ENCODE results near the gene COX8C. TPM values are rescaled to one million over a fixed set of nuclear protein-coding genes. Genes with fewer than 3 reads are reported as not detected.
A peak's percentile ranks its signal among the peaks of the same experiment; 100 is the strongest.

Gene COX8C
- polyA plus RNA-seq, 1 donor from 2014 or later, result not detected

DNA sequence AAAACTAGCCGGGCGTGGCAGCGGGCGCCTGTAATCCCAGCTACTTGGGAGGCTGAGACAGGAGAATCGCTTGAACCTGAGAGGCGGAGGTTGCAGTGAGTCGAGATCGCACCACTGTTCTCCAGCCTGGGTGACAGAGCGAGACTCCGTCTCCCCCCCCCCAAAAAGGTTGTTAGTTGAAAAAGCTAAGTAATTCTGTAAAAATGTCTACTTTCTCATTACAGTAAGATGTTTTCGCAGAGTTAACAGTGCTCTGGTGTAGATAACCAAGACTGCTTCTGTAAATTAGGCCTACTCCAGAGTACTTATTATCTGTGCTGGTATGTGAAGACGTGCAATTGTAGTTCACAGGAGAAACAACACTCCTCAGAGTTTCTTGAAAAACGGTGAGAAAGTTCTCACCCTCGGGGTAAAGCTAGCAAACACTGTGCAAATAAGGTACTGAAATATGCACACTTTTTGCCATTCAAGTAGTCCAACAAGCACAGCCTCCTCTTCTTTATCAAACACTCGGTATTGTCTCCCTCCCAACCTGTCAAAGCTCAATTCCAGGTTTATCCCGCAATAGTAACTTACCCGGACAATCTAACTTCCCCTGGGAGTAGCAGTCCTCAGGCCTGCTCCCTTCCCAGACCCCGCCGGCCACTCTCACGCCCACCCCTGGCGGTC lies 15.1 kb upstream of the COX8C start:
- Histone ChIP-seq H4K20me1 (ENCODE audit: insufficient read depth) (no peaks in the 10 kb centered on the region), H3K9ac (ENCODE audit: low read length) (peak overlapping the region; percentile 85)

DNA sequence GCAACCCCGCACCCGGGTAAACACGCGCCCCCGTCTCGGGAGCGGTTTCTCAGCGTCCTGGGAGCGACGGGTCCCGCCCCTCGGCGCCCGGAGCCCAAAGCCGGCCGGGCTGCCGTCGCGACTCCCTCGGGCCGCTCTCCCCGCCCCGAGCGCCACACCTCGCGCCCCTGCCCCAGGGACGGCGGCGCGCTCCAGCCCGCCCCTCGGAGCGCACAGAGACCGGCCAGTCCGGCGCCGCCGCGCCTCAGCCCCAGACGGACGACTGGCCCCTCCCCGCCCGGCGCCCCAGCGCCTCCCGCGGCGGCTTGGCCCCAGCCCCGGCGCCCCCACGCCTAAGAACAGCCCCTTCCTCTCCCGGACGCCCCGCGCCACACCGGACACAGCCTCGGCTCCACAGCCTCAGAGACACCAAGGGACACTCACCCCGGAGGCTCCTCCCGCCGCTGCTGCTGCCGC lies 14.6 kb upstream of the COX8C start:
- Histone ChIP-seq H3K9me2 (ENCODE audit: insufficient read depth, low read length) (no peaks in the 10 kb centered on the region), H3K4me3 (ENCODE audit: low read length) (peak overlapping the region; percentile 87), H3K27ac (ENCODE audit: low read length) (peak overlapping the region; percentile 84), H3K9ac (ENCODE audit: low read length) (peak overlapping the region; percentile 85), H3K9me3 (ENCODE audit: low read length) (no peaks in the 10 kb centered on the region), H3K79me2 (replicated peaks; ENCODE audit: insufficient read depth, low read length) (peaks cover 47% of the 10 kb centered on the region), H3K36me3 (ENCODE audit: insufficient read depth, low read length) (no peaks in the 10 kb centered on the region), H3K27me3 (ENCODE audit: insufficient read depth, low read depth, low read length) (no peaks in the 10 kb centered on the region), H3K4me2 (ENCODE audit: low read length) (peak overlapping the region; percentile 85), H2AFZ (ENCODE audit: low read depth, low read length) (peak overlapping the region; percentile 40), H3F3A (ENCODE audit: insufficient read depth, low read length, poor library complexity, severe bottlenecking) (no peaks in the 10 kb centered on the region), H4K20me1 (ENCODE audit: insufficient read depth) (no peaks in the 10 kb centered on the region)
- TF ChIP-seq EZH2 (IDR thresholded peaks at IDR 0.05; ENCODE audit: borderline replicate concordance, insufficient read depth, low read length, poor library complexity, severe bottlenecking) (no peak), SMC3 (conservative IDR thresholded peaks at IDR 0.05; ENCODE audit: poor library complexity) (no peak), POLR2AphosphoS5 (IDR thresholded peaks at IDR 0.05) (peak; percentile 3)

More for the DNA sequence above, 15.1 kb upstream of the COX8C start:
- Histone ChIP-seq H3K4me2 (ENCODE audit: low read length) (peak overlapping the region; percentile 85), H3K9me2 (ENCODE audit: insufficient read depth, low read length) (no peaks in the 10 kb centered on the region), H3K27ac (ENCODE audit: low read length) (peak overlapping the region; percentile 84), H3K4me3 (ENCODE audit: low read length) (peak overlapping the region; percentile 87), H2AFZ (ENCODE audit: low read depth, low read length) (no peak overlapping the region), H3K27me3 (ENCODE audit: insufficient read depth, low read depth, low read length) (no peaks in the 10 kb centered on the region), H3K9me3 (ENCODE audit: low read length) (no peaks in the 10 kb centered on the region), H3F3A (ENCODE audit: insufficient read depth, low read length, poor library complexity, severe bottlenecking) (no peaks in the 10 kb centered on the region), H3K36me3 (ENCODE audit: insufficient read depth, low read length) (no peaks in the 10 kb centered on the region), H3K79me2 (replicated peaks; ENCODE audit: insufficient read depth, low read length) (peaks cover 50% of the 10 kb centered on the region)
- TF ChIP-seq EZH2 (IDR thresholded peaks at IDR 0.05; ENCODE audit: borderline replicate concordance, insufficient read depth, low read length, poor library complexity, severe bottlenecking) (no peak), RAD21 (conservative IDR thresholded peaks at IDR 0.05) (no peak), SMC3 (conservative IDR thresholded peaks at IDR 0.05; ENCODE audit: poor library complexity) (no peak), EP300 (conservative IDR thresholded peaks at IDR 0.05; ENCODE audit: poor library complexity, severe bottlenecking) (no peak), MXI1 (conservative IDR thresholded peaks at IDR 0.05; ENCODE audit: poor library complexity, severe bottlenecking) (no peak), TAF1 (IDR thresholded peaks at IDR 0.05; ENCODE audit: low read depth) (no peak)
- TF ChIP-seq, protein P1, sequence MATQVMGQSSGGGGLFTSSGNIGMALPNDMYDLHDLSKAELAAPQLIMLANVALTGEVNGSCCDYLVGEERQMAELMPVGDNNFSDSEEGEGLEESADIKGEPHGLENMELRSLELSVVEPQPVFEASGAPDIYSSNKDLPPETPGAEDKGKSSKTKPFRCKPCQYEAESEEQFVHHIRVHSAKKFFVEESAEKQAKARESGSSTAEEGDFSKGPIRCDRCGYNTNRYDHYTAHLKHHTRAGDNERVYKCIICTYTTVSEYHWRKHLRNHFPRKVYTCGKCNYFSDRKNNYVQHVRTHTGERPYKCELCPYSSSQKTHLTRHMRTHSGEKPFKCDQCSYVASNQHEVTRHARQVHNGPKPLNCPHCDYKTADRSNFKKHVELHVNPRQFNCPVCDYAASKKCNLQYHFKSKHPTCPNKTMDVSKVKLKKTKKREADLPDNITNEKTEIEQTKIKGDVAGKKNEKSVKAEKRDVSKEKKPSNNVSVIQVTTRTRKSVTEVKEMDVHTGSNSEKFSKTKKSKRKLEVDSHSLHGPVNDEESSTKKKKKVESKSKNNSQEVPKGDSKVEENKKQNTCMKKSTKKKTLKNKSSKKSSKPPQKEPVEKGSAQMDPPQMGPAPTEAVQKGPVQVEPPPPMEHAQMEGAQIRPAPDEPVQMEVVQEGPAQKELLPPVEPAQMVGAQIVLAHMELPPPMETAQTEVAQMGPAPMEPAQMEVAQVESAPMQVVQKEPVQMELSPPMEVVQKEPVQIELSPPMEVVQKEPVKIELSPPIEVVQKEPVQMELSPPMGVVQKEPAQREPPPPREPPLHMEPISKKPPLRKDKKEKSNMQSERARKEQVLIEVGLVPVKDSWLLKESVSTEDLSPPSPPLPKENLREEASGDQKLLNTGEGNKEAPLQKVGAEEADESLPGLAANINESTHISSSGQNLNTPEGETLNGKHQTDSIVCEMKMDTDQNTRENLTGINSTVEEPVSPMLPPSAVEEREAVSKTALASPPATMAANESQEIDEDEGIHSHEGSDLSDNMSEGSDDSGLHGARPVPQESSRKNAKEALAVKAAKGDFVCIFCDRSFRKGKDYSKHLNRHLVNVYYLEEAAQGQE (IDR thresholded peaks at IDR 0.05; ENCODE audit: borderline replicate concordance), result no peak
